Measurements from ENCODE around the gene GABBR2.
"Not testable (repeated sequence)": the region's sequence is repeated elsewhere in the genome, so short reads cannot be mapped to it uniquely, and the experiment has no call there.

The GABBR2 gene

DNA sequence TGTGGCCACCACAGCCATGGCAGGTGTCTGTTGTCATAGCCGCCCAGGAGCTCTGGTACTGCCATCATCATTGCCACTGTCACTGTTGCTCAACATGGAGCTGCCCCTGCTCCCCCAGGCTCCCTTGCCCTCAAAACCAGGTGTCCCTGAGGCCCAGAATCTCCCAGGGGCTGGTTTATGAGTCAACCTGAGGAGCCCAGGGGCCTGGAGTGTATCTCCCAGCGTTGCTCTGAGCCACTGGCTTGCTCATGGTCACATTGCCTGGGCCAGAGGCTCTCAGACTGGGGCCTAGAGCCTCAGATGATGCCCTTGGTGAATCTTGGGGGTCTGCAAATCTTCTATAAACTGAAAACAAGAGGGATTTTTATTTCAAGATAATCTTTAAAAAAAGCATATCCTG, 428.6 kb downstream of the GABBR2 start:
- TF ChIP-seq, protein P1, sequence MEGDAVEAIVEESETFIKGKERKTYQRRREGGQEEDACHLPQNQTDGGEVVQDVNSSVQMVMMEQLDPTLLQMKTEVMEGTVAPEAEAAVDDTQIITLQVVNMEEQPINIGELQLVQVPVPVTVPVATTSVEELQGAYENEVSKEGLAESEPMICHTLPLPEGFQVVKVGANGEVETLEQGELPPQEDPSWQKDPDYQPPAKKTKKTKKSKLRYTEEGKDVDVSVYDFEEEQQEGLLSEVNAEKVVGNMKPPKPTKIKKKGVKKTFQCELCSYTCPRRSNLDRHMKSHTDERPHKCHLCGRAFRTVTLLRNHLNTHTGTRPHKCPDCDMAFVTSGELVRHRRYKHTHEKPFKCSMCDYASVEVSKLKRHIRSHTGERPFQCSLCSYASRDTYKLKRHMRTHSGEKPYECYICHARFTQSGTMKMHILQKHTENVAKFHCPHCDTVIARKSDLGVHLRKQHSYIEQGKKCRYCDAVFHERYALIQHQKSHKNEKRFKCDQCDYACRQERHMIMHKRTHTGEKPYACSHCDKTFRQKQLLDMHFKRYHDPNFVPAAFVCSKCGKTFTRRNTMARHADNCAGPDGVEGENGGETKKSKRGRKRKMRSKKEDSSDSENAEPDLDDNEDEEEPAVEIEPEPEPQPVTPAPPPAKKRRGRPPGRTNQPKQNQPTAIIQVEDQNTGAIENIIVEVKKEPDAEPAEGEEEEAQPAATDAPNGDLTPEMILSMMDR (IDR thresholded peaks at IDR 0.05; ENCODE audit: control insufficient read depth, extremely low read depth, insufficient read depth): no peak
- no peak overlapping the region for H3K4me3 ChIP-seq (ENCODE audit: low read depth, low read length)
- no peak for DNase-seq (ENCODE audit: low read depth)

DNA sequence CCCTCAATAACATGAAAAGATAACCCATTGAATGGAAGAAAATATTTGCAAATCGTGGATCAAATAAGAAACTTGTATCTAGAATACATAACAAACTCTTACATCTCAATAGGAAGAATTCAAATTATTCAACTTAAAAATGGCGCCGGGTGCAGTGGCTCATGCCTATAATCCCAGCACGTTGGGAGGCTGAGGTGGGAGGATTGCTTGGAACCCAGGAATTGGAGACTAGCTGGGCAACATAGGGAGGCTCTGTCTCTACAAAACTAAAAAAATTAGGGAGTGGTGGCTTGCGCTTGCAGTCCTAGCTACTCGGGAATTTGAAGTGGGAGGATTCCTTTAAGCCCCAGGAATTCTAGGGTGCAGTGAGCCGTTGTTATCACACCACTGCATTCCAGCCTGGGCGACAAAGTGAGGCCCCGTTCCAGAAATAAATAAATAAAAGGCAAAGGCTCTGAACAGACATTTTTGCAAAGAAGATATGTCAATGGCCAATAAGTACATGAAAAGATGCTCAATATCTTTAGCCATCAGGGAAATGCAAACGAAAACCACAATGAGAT, 431.7 kb downstream of the GABBR2 start:
- DNase-seq (ENCODE audit: low read depth): no peak
- no peak overlapping the region for H3K4me3 ChIP-seq (ENCODE audit: low read depth, low read length)
- TF ChIP-seq, protein P1 (IDR thresholded peaks at IDR 0.05; ENCODE audit: control insufficient read depth, extremely low read depth, insufficient read depth): no peak

DNA sequence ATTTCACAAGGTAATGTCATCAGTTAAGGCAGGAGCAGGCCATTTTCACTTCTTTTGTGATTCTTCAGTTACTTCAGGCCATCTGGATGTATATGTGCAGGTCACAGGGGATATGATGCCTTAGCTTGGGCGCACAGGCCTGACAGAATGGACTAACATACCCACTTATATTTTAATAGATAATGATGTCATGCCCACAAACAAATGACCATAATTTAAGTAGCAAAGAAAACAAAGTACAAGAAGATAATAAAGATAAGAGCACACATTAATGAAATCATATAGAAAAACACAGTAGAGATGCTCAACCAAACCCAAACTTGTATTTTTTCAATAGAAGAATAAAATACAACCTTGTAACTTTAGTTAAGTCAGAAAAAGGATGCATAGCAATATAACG, 433.6 kb downstream of the GABBR2 start:
- DNase-seq (ENCODE audit: low read depth): no peak
- no peak overlapping the region for H3K4me3 ChIP-seq (ENCODE audit: low read depth, low read length)
- TF ChIP-seq, protein P1 (IDR thresholded peaks at IDR 0.05; ENCODE audit: control insufficient read depth, extremely low read depth, insufficient read depth): no peak

DNA sequence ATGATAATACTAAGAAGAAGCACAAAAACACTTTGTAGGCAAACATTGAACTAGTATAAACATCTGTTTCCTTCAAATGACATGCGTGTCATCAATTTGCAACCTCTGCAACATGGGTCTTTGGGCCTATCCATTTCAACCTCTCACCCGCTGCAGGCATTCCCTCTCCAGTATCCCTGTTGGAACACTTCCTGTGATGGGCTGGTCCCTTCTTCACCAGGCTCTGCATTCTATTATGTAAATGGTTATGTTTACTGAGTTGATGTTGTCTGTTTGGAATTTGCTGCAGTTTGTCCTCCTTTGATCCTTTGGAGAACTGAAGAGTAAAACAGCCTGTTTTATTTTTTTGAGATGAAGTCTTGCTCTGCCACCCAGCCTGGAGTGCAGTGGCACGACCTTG, 436.7 kb downstream of the GABBR2 start:
- no peak overlapping the region for H3K4me3 ChIP-seq (ENCODE audit: low read depth, low read length)
- TF ChIP-seq, protein P1 (IDR thresholded peaks at IDR 0.05; ENCODE audit: control insufficient read depth, extremely low read depth, insufficient read depth): no peak
- DNase-seq (ENCODE audit: low read depth): no peak

- DNase-seq (ENCODE audit: low read depth): no peak
- no peak overlapping the region for H3K4me3 ChIP-seq (ENCODE audit: low read depth, low read length)
Observed at GRCh38 chr9:98271479-98271878, 437.3 kb downstream of the GABBR2 start.

GRCh38 chr9:98270284-98270683, 438.5 kb downstream of the GABBR2 start:
- not testable (repeated sequence) for DNase-seq (ENCODE audit: low read depth); H3K4me3 ChIP-seq (ENCODE audit: low read depth, low read length)

More at GRCh38 chr9:98271479-98271878, 437.3 kb downstream of the GABBR2 start:
- TF ChIP-seq, protein P1 (IDR thresholded peaks at IDR 0.05; ENCODE audit: control insufficient read depth, extremely low read depth, insufficient read depth): no peak

- H3K4me3 ChIP-seq (ENCODE audit: low read depth, low read length); DNase-seq (ENCODE audit: low read depth): not testable (repeated sequence)
Observed at GRCh38 chr9:98269652-98270051, 439.1 kb downstream of the GABBR2 start.

GRCh38 chr9:98267556-98267955, 441.2 kb downstream of the GABBR2 start:
- DNase-seq (ENCODE audit: low read depth); H3K4me3 ChIP-seq (ENCODE audit: low read depth, low read length): not testable (repeated sequence)

DNA sequence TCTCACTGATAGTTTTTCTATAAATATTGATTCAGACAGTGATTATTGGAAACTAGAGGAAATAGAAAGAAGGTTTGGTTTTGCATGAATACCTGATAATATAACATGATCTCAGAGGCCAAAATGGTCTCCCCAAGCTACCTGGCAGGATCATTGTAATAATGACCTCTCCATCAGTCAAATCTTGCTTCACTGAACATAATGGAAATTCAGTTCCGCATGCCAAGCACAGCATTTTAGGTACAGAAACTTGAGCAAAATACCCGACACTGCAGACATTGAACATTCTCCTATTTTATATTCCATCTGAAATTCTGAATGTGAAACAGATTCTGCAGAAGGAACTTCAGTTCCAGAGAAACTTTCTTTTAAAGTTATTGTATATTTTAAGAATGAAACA, 444.2 kb downstream of the GABBR2 start:
- TF ChIP-seq, protein P1 (IDR thresholded peaks at IDR 0.05; ENCODE audit: control insufficient read depth, extremely low read depth, insufficient read depth): no peak
- no peak overlapping the region for H3K4me3 ChIP-seq (ENCODE audit: low read depth, low read length)
- DNase-seq (ENCODE audit: low read depth): no peak

Data from LNCaP clone FGC (cell line).